Esophagus muscularis mucosa (tissue), 4 donors: Measurements from ENCODE around the gene LRRC47. TPM values are rescaled to one million over a fixed set of nuclear protein-coding genes. Genes with fewer than 3 reads are reported as not detected.
"Not testable (repeated sequence)": the region's sequence is repeated elsewhere in the genome, so short reads cannot be mapped to it uniquely, and the experiment has no call there.

ENCODE experiments used
- DNase-seq: peaks from one replicate; pipeline ENCODE4 v3.0.0-alpha.2; 2017; ENCODE audit errors: extremely low spot score
- H3K27ac ChIP-seq, 4 donors: fragments of 200-600 bp; sonication (generic); replicated peaks in 1 of 4; 1 replicate in 3 of 4; 2 replicates in 1 of 4; pipeline ENCODE4 v1.5.1; 2016 to 2019; ENCODE audit warnings: mild to moderate bottlenecking in 1 of 4
- H3K27me3 ChIP-seq, 4 donors: fragments of 200-600 bp; sonication (generic); one replicate each; pipeline versions ENCODE4 v1.5.1 to v1.6.0; 2016 to 2019
- H3K36me3 ChIP-seq, 4 donors: fragments of 200-600 bp; sonication (generic); one replicate each; pipeline ENCODE4 v1.5.1; 2016 to 2019
- H3K4me1 ChIP-seq, 4 donors: fragments of 200-600 bp; sonication (generic); one replicate each; pipeline ENCODE4 v1.5.1; 2016 to 2019
- H3K4me3 ChIP-seq, 4 donors: fragments of 200-600 bp; sonication (generic); 1 replicate in 2 of 4; 2 replicates in 2 of 4; pipeline ENCODE4 v1.5.1; 2016 to 2019; ENCODE audit warnings: mild to moderate bottlenecking in 4 of 4, moderate library complexity in 1 of 4
- H3K9me3 ChIP-seq, 4 donors: fragments of 200-600 bp; sonication (generic); 1 replicate in 3 of 4; 2 replicates in 1 of 4; pipeline ENCODE4 v1.5.1; 2016 to 2019
- EP300 ChIP-seq: sonication (generic); formaldehyde crosslinking; IDR thresholded peaks from one replicate; pipeline ENCODE4 v1.6.1; 2017; ENCODE audit warnings: antibody characterized with exemption
- POLR2A ChIP-seq: fragments of 450-650 bp; IDR thresholded peaks from one replicate; pipeline ENCODE4 v1.6.1; 2017; ENCODE audit warnings: antibody characterized with exemption, moderate library complexity, mild to moderate bottlenecking, low read depth
- POLR2AphosphoS5 ChIP-seq, 2 donors: sonication (generic); formaldehyde crosslinking; IDR thresholded peaks; one replicate each; pipeline ENCODE4 v1.6.1; 2017; ENCODE audit warnings: antibody characterized with exemption in 2 of 2
- WGBS: methylation state at CpG from one replicate; pipeline ENCODE4 v1.1.5; 2018; 5-methylcytosine and 5-hydroxymethylcytosine counted together
- intact Hi-C: fragments of 100-400 bp; cut with DNase I; formaldehyde crosslinking; loops from one replicate; pipeline ENCODE4 v1.15.1; 2023
- total RNA-seq, 4 donors: library from RNA; depleted of rRNA; stranded (reverse); fragments of >200 nt; gene quantifications; one replicate each; pipeline versions ENCODE4 v1.1.0 to v1.2.1, GENCODE V29; 2016
- TF ChIP-seq, protein P1 (sequence below), 3 experiments: fragments of 200-600 bp in 2 of 3; fragments of 450-650 bp in 1 of 3; sonication (generic) in 2 of 3; IDR thresholded peaks; one replicate each; pipeline ENCODE4 v1.5.1; 2017 to 2019; ENCODE audit warnings: antibody characterized with exemption in 3 of 3, mild to moderate bottlenecking in 2 of 3, moderate library complexity in 1 of 3

The LRRC47 gene
- total RNA-seq, 4 donors from 2014 or later: 34.1 to 51.6 (median 44.1) TPM

DNA sequence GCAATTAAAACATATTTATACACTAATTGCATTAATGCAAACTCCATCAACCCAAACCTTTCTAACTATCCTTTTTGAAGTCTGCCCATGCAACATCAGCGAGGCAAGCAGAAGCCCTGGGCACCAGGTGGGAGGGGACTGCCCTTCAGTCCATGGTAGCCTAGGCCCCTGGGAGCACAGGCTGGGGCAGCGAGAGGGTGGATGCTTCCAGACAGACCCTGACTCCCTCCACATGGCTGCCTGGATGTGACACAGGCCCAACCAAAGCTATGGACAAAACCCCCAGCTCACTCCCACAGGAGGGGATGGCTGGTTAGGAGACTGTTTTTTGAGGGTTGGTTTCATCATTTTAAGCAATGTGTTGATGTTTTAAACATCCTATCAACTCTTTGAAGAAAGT lies 17.8 kb upstream of the LRRC47 start:
- intact Hi-C loops: no loop called here
- no peak for TF ChIP-seq POLR2A
- TF ChIP-seq EP300: no peak
- TF ChIP-seq, protein P1, sequence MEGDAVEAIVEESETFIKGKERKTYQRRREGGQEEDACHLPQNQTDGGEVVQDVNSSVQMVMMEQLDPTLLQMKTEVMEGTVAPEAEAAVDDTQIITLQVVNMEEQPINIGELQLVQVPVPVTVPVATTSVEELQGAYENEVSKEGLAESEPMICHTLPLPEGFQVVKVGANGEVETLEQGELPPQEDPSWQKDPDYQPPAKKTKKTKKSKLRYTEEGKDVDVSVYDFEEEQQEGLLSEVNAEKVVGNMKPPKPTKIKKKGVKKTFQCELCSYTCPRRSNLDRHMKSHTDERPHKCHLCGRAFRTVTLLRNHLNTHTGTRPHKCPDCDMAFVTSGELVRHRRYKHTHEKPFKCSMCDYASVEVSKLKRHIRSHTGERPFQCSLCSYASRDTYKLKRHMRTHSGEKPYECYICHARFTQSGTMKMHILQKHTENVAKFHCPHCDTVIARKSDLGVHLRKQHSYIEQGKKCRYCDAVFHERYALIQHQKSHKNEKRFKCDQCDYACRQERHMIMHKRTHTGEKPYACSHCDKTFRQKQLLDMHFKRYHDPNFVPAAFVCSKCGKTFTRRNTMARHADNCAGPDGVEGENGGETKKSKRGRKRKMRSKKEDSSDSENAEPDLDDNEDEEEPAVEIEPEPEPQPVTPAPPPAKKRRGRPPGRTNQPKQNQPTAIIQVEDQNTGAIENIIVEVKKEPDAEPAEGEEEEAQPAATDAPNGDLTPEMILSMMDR (IDR thresholded peaks at IDR 0.05): no peak
- no peak for TF ChIP-seq POLR2AphosphoS5 (IDR thresholded peaks at IDR 0.05)
- Histone ChIP-seq H3K36me3 (peaks cover 16 to 59% (median 37%) of the 10 kb centered on the region in 4 donors), H3K4me3 (no peak overlapping the region), H3K9me3 (no peaks in the 10 kb centered on the region), H3K27me3 (no peaks in the 10 kb centered on the region), H3K27ac (no peak overlapping the region), H3K4me1 (no peaks in the 10 kb centered on the region)
- no peak for DNase-seq
- WGBS: 100% methylated on average over 2 of the region's 2 CpGs

DNA sequence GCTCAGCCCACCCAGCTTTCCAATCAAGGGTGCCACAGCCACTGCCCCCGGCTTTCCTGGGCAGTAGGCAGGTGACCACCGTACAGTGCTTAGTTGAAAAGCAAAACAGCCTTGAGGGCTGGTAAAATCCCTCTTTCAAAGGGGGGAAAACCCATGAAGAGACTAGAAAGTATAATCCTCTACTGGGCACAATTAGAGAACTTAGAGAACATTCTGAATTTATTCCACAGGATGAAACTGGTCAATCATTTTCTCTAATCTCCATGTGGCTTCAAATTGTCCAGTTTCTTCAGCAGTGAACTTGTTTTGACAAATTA lies 15.3 kb upstream of the LRRC47 start:
- intact Hi-C loops: no loop called here
- DNase-seq: no peak
- WGBS: 83% methylated on average over 1 of the region's 2 CpGs

DNA sequence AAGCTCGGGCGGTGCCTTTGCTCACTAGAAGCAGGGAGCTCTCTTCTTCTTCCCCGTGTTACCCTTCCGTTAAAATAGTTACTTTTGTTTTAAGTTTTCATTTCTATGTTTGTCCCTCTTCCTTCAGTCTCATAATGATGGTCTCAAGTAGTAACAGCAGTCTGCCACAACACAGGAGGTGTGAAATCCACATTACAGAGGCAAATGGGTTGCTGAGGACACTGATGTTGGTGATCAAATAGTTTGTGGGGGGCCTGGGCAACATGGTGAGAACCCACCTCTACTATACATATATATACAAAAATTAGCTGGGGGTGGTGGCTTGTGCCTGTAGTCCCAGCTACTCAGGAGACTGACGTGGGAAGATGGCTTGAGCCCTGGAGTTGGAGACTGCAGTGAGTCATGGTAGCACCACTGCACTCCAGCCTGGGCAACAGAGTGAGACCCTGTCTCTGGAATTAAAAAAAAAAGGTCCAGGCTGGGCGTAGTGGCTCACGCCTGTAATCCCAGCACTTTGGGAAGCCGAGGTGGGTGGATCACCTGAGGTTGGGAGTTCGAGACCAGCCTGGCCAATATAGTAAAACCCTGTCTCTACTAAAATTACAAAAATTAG lies 14.0 kb upstream of the LRRC47 start:
- H3K4me3 ChIP-seq, H3K27ac ChIP-seq, DNase-seq, intact Hi-C loops, H3K4me1 ChIP-seq, H3K9me3 ChIP-seq, H3K27me3 ChIP-seq: not testable (repeated sequence)
- H3K36me3 ChIP-seq: peaks cover 9 to 21% (median 14%) of the 10 kb centered on the region in 4 donors
- WGBS: 76% methylated on average over 9 of the region's 9 CpGs

More for the DNA sequence above, 15.3 kb upstream of the LRRC47 start:
- Histone ChIP-seq H3K4me1 (no peaks in the 10 kb centered on the region), H3K27ac (no peak overlapping the region), H3K27me3 (peaks cover 0 to 3% (median 0%) of the 10 kb centered on the region in 4 donors), H3K4me3 (no peak overlapping the region), H3K9me3 (no peaks in the 10 kb centered on the region), H3K36me3 (peaks cover 16 to 34% (median 25%) of the 10 kb centered on the region in 4 donors)
- TF ChIP-seq EP300: no peak
- TF ChIP-seq, protein P1 (IDR thresholded peaks at IDR 0.05): no peak

DNA sequence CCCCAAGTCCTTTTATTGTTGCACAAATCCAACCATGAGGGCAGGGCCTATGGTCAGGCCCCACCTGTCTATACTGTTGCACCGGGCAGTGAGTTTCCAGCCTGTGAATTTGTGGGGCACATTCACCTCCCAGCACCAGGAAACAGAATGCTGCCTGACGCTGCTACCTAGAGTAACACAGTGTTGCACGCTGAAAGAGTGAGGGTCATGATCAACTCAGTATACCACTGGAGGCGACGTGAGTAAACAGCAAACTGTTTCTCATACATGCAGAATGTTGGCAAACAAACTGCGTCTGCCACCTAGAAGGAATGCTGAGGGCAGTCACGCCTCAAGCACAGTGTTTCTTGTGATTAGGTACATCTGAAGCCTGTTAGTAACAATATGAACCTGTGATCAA lies 13.4 kb upstream of the LRRC47 start:
- no peak overlapping the region for H3K4me3 ChIP-seq
- intact Hi-C loops: no loop called here
- H3K27me3 ChIP-seq: peaks cover 0 to 3% (median 0%) of the 10 kb centered on the region in 4 donors
- WGBS: 75% methylated on average over 7 of the region's 7 CpGs
- TF ChIP-seq, protein P1 (IDR thresholded peaks at IDR 0.05): no peak
- TF ChIP-seq POLR2AphosphoS5 (IDR thresholded peaks at IDR 0.05): no peak
- TF ChIP-seq POLR2A: no peak
- no peak for TF ChIP-seq EP300
- no peaks in the 10 kb centered on the region for H3K9me3 ChIP-seq
- H3K27ac ChIP-seq: no peak overlapping the region
- H3K4me1 ChIP-seq: no peaks in the 10 kb centered on the region
- peaks cover 4 to 15% (median 8%) of the 10 kb centered on the region in 4 donors for H3K36me3 ChIP-seq
- DNase-seq: no peak

DNA sequence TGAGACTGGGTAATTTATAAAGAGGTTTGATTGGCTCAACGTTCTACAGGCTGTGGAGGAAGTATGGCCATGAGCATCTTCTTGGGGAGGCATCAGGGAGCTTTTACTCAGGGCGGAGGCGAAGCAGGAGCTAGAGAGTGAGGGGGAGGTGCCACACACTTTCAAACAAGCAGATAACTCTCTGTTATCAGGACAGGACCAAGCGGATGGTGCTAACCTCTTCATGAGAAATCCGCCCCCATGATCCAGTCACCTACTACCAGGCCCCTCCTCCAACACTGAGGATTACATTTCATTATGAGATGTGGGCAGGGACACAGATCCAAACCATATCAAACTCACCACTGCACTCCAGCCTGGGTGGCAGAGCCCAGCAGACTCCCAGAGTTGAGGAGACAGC lies 11.5 kb upstream of the LRRC47 start:
- Histone ChIP-seq H3K4me1 (no peaks in the 10 kb centered on the region), H3K27ac (no peak overlapping the region), H3K4me3 (no peak overlapping the region), H3K9me3 (no peaks in the 10 kb centered on the region), H3K27me3 (peaks cover 0 to 16% (median 0%) of the 10 kb centered on the region in 4 donors), H3K36me3 (no peaks in the 10 kb centered on the region)
- intact Hi-C loops: no loop called here
- TF ChIP-seq EP300 (no peak), POLR2A (no peak), POLR2AphosphoS5 (IDR thresholded peaks at IDR 0.05) (no peak)
- TF ChIP-seq, protein P1 (IDR thresholded peaks at IDR 0.05): no peak
- 86% methylated on average over 5 of the region's 5 CpGs for WGBS
- DNase-seq: no peak
